ENCODE measurements around the gene NR4A2. TPM values are rescaled to one million over a fixed set of nuclear protein-coding genes. Genes with fewer than 3 reads are reported as not detected.

Gene NR4A2
- total and polyA plus RNA-seq, 4 donors = 5.8 to 62.0 (median 19.8) TPM

- intact Hi-C loops (cut with DNase I) = loop anchor here (1.0 to 10.0 kb wide), 6 partner anchors 66 to 928 kb away; no protein-coding TSS in a partner anchor
- H3K9me3 ChIP-seq (ENCODE audit: control insufficient read depth, low read length) = no peaks in the 10 kb centered on the region
- ATAC-seq (ENCODE audit: low FRiP score) (peak; percentile 91), DNase-seq (peak; percentile 96 to 98)
- H3K36me3 ChIP-seq (ENCODE audit: control insufficient read depth in 1 of 2, insufficient read depth in 2 of 2, low read length in 1 of 2) = no peaks in the 10 kb centered on the region
- H3K27ac ChIP-seq (ENCODE audit: low read depth in 1 of 2, low read length in 2 of 2) = peak overlapping the region; percentile 95 to 97
- H3K4me1 ChIP-seq (ENCODE audit: control insufficient read depth in 1 of 2, insufficient read depth in 2 of 2, low read length in 2 of 2) = no peaks in the 10 kb centered on the region
- H3K27me3 ChIP-seq (ENCODE audit: control insufficient read depth in 1 of 2, insufficient read depth in 2 of 2, low read length in 1 of 2) = no peaks in the 10 kb centered on the region
- WGBS, 2 donors = 0 to 1% methylated on average over 36 to 40 of the region's 40 CpGs
- H3K4me3 ChIP-seq (ENCODE audit: low read length in 2 of 2) = peak overlapping the region; percentile 63 to 88
These were observed 2.3 kb upstream of the NR4A2 start for GRCh38 chr2:156334496-156335478.

GRCh38 chr2:156333951-156334495 lies 1.5 kb upstream of the NR4A2 start:
- 0% methylated on average over 46 to 48 of the region's 48 CpGs for WGBS, 2 donors
- Histone ChIP-seq H3K9me3 (ENCODE audit: control insufficient read depth, low read length) (no peaks in the 10 kb centered on the region), H3K4me3 (ENCODE audit: low read length in 2 of 2) (peak overlapping the region; percentile 29 to 63), H3K27me3 (ENCODE audit: control insufficient read depth in 1 of 2, insufficient read depth in 2 of 2, low read length in 1 of 2) (no peaks in the 10 kb centered on the region), H3K27ac (ENCODE audit: low read depth in 1 of 2, low read length in 2 of 2) (peak overlapping the region; percentile 93 to 97), H3K4me1 (ENCODE audit: control insufficient read depth in 1 of 2, insufficient read depth in 2 of 2, low read length in 2 of 2) (no peaks in the 10 kb centered on the region), H3K36me3 (ENCODE audit: control insufficient read depth in 1 of 2, insufficient read depth in 2 of 2, low read length in 1 of 2) (no peaks in the 10 kb centered on the region)
- DNase-seq = peak; percentile 86 to 90
- intact Hi-C loops (cut with DNase I) = loop anchor here (1.0 to 10.0 kb wide), 4 partner anchors 66 to 841 kb away; no protein-coding TSS in a partner anchor
- ATAC-seq (ENCODE audit: low FRiP score) = peak; percentile 66

DNA sequence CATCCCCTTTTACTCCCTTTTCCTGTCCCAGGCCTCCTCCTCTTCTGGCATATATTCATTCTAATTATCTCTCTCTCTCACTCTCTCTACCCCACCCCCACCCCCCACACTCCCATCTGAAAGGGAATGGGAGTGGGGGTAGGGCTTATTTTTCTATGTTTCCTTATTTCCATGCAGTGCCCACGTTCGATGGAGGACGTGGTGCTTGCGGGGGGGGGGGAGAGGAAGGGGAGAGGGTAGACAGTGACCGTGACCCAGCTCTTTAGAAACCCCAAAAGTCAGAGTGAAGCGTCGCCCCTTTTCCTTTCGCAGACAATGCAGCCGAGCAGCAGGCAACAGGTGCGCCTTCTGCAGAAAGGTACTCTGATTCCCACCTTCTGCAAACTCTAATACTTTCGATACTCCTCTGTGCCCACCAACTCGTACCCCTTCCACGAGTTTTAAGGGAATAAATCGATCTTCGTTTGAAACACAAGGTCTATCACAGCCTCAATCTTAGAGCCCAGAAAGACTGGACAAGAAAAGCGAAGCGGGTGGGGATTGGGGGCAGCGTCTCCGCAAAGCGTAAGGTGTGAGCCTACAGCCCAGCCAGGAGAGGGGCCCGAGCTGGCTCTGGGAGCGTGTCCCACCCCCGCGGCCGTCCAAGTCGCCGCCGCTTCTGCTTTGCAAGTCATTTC lies 891 bp upstream of the NR4A2 start:
- peak; percentile 42 for ATAC-seq (ENCODE audit: low FRiP score)
- H3K4me1 ChIP-seq (ENCODE audit: control insufficient read depth in 1 of 2, insufficient read depth in 2 of 2, low read length in 2 of 2) = no peaks in the 10 kb centered on the region

DNA sequence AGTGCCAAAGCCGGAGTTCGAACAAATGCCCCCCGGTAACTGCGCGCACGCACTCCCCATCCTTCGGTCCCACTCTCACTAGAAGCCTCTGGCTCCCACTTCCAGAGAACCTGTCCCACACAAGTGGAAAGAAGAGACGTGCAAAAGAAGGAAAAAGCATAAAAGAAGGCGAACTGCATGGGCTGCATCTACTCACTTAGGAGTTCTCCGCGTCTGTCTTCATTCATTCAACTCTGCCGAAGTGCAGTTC lies 312 bp downstream of the NR4A2 start:
- Histone ChIP-seq H3K9me3 (ENCODE audit: control insufficient read depth, low read length) (no peaks in the 10 kb centered on the region), H3K4me3 (ENCODE audit: low read length in 2 of 2) (peak overlapping the region; percentile 59 to 63), H3K27me3 (ENCODE audit: control insufficient read depth in 1 of 2, insufficient read depth in 2 of 2, low read length in 1 of 2) (no peaks in the 10 kb centered on the region), H3K36me3 (ENCODE audit: control insufficient read depth in 1 of 2, insufficient read depth in 2 of 2, low read length in 1 of 2) (no peaks in the 10 kb centered on the region), H3K4me1 (ENCODE audit: control insufficient read depth in 1 of 2, insufficient read depth in 2 of 2, low read length in 2 of 2) (no peaks in the 10 kb centered on the region), H3K27ac (ENCODE audit: low read depth in 1 of 2, low read length in 2 of 2) (peak overlapping the region; percentile 23 to 49)
- intact Hi-C loops (cut with DNase I) = loop anchor here (5.0 to 10.0 kb wide), 3 partner anchors 193 to 843 kb away; no protein-coding TSS in a partner anchor
- ATAC-seq (ENCODE audit: low FRiP score) (no peak), DNase-seq (no peak)
- 0 to 1% methylated on average over 12 of the region's 12 CpGs for WGBS, 2 donors

More for the DNA sequence above, 891 bp upstream of the NR4A2 start:
- Histone ChIP-seq H3K27ac (ENCODE audit: low read depth in 1 of 2, low read length in 2 of 2) (peak overlapping the region; percentile 93 to 97), H3K4me3 (ENCODE audit: low read length in 2 of 2) (peak overlapping the region; percentile 29 to 63), H3K36me3 (ENCODE audit: control insufficient read depth in 1 of 2, insufficient read depth in 2 of 2, low read length in 1 of 2) (no peaks in the 10 kb centered on the region), H3K9me3 (ENCODE audit: control insufficient read depth, low read length) (no peaks in the 10 kb centered on the region), H3K27me3 (ENCODE audit: control insufficient read depth in 1 of 2, insufficient read depth in 2 of 2, low read length in 1 of 2) (no peaks in the 10 kb centered on the region)
- intact Hi-C loops (cut with DNase I) = loop anchor here (5.0 to 10.0 kb wide), 3 partner anchors 191 to 841 kb away; no protein-coding TSS in a partner anchor
- peak in 1 of 2 donors; percentile 44 for DNase-seq
- WGBS, 2 donors = 0% methylated on average over 27 to 28 of the region's 28 CpGs

DNA sequence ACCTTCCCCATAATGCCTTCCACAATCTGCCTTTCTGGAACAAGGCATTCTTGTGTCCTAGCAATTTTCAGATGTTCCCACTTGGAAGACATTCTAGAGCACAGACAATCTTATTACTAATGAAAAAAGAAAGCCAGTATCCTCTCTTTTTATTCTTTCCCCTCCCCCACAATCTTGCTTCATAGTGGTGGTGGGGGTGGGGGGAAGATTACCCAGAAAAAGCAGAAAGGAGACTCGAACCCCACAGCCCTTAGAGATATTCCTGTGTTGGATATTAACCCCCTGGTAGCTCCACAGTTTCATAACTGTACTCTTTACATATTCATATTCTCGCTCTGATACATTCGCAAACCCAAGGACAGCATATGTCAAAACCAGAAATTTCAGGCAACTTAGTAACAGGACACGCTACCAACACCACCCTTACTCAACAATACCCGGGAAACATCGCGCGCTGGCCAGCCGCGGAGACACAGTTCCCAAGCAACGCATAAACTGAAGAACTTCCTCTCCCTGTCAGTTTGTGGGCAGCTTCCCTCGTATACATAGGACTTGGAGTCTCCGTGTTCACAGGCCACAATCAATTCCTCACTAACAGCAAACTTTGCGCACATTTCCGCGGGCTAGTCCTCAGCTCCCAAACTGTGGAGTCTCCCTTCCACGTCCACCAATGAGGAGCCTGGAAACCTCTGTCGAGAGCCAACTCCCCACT lies 793 bp downstream of the NR4A2 start:
- peak; percentile 87 to 89 for DNase-seq
- WGBS, 2 donors = 6 to 7% methylated on average over 18 of the region's 18 CpGs
- Histone ChIP-seq H3K4me3 (ENCODE audit: low read length in 2 of 2) (peak overlapping the region; percentile 59 to 63), H3K36me3 (ENCODE audit: control insufficient read depth in 1 of 2, insufficient read depth in 2 of 2, low read length in 1 of 2) (peaks cover 0 to 3% of the 10 kb centered on the region in 2 donors), H3K4me1 (ENCODE audit: control insufficient read depth in 1 of 2, insufficient read depth in 2 of 2, low read length in 2 of 2) (no peaks in the 10 kb centered on the region), H3K27me3 (ENCODE audit: control insufficient read depth in 1 of 2, insufficient read depth in 2 of 2, low read length in 1 of 2) (no peaks in the 10 kb centered on the region), H3K27ac (ENCODE audit: low read depth in 1 of 2, low read length in 2 of 2) (peak overlapping the region; percentile 23 to 49), H3K9me3 (ENCODE audit: control insufficient read depth, low read length) (no peaks in the 10 kb centered on the region)
- peak; percentile 13 for ATAC-seq (ENCODE audit: low FRiP score)
- intact Hi-C loops (cut with DNase I) = loop anchor here (5.0 to 10.0 kb wide), 3 partner anchors 193 to 843 kb away; no protein-coding TSS in a partner anchor

DNA sequence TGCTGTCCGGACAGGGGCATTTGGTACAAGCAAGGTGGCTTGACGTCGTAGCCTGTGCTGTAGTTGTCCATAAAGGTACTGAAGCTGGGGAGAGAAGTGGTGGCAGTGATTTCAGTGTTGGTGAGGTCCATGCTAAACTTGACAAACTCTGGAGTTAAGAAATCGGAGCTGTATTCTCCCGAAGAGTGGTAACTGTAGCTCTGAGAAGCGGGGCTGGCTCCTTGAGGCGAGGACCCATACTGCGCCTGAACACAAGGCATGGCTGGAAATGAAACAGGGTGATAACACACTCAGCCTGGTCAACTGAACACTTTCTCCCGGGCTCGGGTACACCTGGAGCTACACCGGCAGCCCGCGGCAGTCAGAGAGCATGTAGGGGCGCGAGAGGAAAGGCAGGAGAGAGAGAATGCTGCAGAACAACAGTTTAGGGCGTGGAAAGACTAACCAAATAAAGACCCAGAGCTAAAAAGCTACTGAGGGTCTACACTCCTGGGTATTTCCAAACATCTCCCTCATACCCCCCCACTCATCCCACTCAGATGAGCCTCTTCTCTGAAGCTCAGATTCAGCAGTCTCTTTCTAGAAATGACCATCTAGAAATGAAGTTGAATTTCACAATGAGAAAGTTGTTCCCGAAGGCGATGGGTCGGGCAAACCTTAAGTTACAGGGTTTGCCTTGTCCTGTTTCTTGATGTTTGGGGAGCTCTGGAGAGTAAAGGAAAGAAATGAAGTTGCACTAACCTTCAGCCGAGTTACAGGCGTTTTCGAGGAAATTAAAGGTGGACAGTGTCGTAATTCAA lies 2.4 kb downstream of the NR4A2 start:
- ATAC-seq (ENCODE audit: low FRiP score) (no peak), DNase-seq (peak in 1 of 2 donors; percentile 37)
- H3K27ac ChIP-seq (ENCODE audit: low read depth in 1 of 2, low read length in 2 of 2) = no peak overlapping the region
- intact Hi-C loops (cut with DNase I) = loop anchor here (5.0 to 10.0 kb wide), 3 partner anchors 195 to 845 kb away; no protein-coding TSS in a partner anchor
- 84% methylated on average over 23 of the region's 23 CpGs for WGBS, 2 donors
- no peaks in the 10 kb centered on the region for H3K27me3 ChIP-seq (ENCODE audit: control insufficient read depth in 1 of 2, insufficient read depth in 2 of 2, low read length in 1 of 2)
- H3K36me3 ChIP-seq (ENCODE audit: control insufficient read depth in 1 of 2, insufficient read depth in 2 of 2, low read length in 1 of 2) = peaks cover 0 to 3% of the 10 kb centered on the region in 2 donors
- no peak overlapping the region for H3K4me3 ChIP-seq (ENCODE audit: low read length in 2 of 2)
- no peaks in the 10 kb centered on the region for H3K9me3 ChIP-seq (ENCODE audit: control insufficient read depth, low read length)
- H3K4me1 ChIP-seq (ENCODE audit: control insufficient read depth in 1 of 2, insufficient read depth in 2 of 2, low read length in 2 of 2) = no peaks in the 10 kb centered on the region

GRCh38 chr2:156329031-156329926 lies 3.2 kb downstream of the NR4A2 start:
- WGBS, 2 donors = 64 to 69% methylated on average over 64 of the region's 64 CpGs
- H3K27ac ChIP-seq (ENCODE audit: low read depth in 1 of 2, low read length in 2 of 2) = no peak overlapping the region
- no peaks in the 10 kb centered on the region for H3K9me3 ChIP-seq (ENCODE audit: control insufficient read depth, low read length)
- no peaks in the 10 kb centered on the region for H3K27me3 ChIP-seq (ENCODE audit: control insufficient read depth in 1 of 2, insufficient read depth in 2 of 2, low read length in 1 of 2)
- ATAC-seq (ENCODE audit: low FRiP score) (no peak), DNase-seq (no peak)
- intact Hi-C loops (cut with DNase I) = no loop called here
- H3K4me3 ChIP-seq (ENCODE audit: low read length in 2 of 2) = no peak overlapping the region
- peaks cover 0 to 3% of the 10 kb centered on the region in 2 donors for H3K36me3 ChIP-seq (ENCODE audit: control insufficient read depth in 1 of 2, insufficient read depth in 2 of 2, low read length in 1 of 2)
- H3K4me1 ChIP-seq (ENCODE audit: control insufficient read depth in 1 of 2, insufficient read depth in 2 of 2, low read length in 2 of 2) = no peaks in the 10 kb centered on the region

All from aorta (tissue), 5 donors.